Measurements from ENCODE around the gene INSL6. TPM values are rescaled to one million over a fixed set of nuclear protein-coding genes. Genes with fewer than 3 reads are reported as not detected.

INSL6 gene
- total RNA-seq (2014; rRNA removed; shearing (Covaris generic)): not detected in 2 replicates
- not detected in 2 replicates for polyA plus RNA-seq (2016; fragmentation: Nextera tagmentation; extraction: Ambion mirVana)

- Histone ChIP-seq H3K79me2 (ENCODE audit: insufficient read depth) (no peaks in the 10 kb centered on the region), H3K4me1 (ENCODE audit: insufficient read depth) (no peaks in the 10 kb centered on the region), H3K36me3 (ENCODE audit: low read depth) (no peaks in the 10 kb centered on the region), H3F3A (ENCODE audit: insufficient read depth) (no peaks in the 10 kb centered on the region), H4K20me1 (ENCODE audit: insufficient read depth) (no peaks in the 10 kb centered on the region), H3K4me2 (ENCODE audit: unreplicated experiment) (no peak within 1 kb of the TSS), H3K27ac (no peak within 1 kb of the TSS), H3K9me2 (ENCODE audit: insufficient read depth) (no peaks in the 10 kb centered on the region), H3K9me3 (ENCODE audit: low read depth) (no peaks in the 10 kb centered on the region), H3K9ac (no peak within 1 kb of the TSS), H2AFZ (no peak within 1 kb of the TSS), H3K4me3 (no peak within 1 kb of the TSS), H3K27me3 (replicated peaks; ENCODE audit: insufficient read depth) (peaks cover under 1% of the 10 kb centered on the region; the same call in 1 of the 2 replicates)
- no peak for DNase-seq
- WGBS, 2 experiments (ENCODE audit: low coverage in 1 of 2, low lambda C conversion rate in 2 of 2, missing lambda C conversion rate in 2 of 2): 89 to 92% methylated on average over 44 of the region's 44 CpGs
- no peak for TF ChIP-seq EZH2 (IDR thresholded peaks at IDR 0.05; ENCODE audit: insufficient read depth, poor library complexity, severe bottlenecking)
- no peak for TF ChIP-seq EZH2phosphoT487 (IDR thresholded peaks at IDR 0.05; ENCODE audit: insufficient read depth, low read depth)
- in situ Hi-C loops (cut with MboI): loop anchor here (5.0 kb wide), 1 partner anchor 412 kb away; no protein-coding TSS in a partner anchor
Measured at GRCh38 chr9:5185220-5185840, at the start of gene INSL6. INSL6 (minus strand) TSS chr9:5185639; CDS start chr9:5185602, 37 bp downstream.

- no peaks in the 10 kb centered on the region for H3K36me3 ChIP-seq (ENCODE audit: low read depth)
- H3K4me3 ChIP-seq: no peak within 1 kb of the TSS
- no peak within 1 kb of the TSS for H3K4me2 ChIP-seq (ENCODE audit: unreplicated experiment)
- 68 to 75% methylated on average over 2 of the region's 2 CpGs for WGBS, 2 experiments (ENCODE audit: low coverage in 1 of 2, low lambda C conversion rate in 2 of 2, missing lambda C conversion rate in 2 of 2)
- peaks cover 18% of the 10 kb centered on the region for H3K27me3 ChIP-seq (replicated peaks; ENCODE audit: insufficient read depth)
- no peaks in the 10 kb centered on the region for H3K79me2 ChIP-seq (ENCODE audit: insufficient read depth)
- H3K9me3 ChIP-seq (ENCODE audit: low read depth): no peaks in the 10 kb centered on the region
- no peak within 1 kb of the TSS for H3K27ac ChIP-seq
- no peaks in the 10 kb centered on the region for H4K20me1 ChIP-seq (ENCODE audit: insufficient read depth)
- H3K9ac ChIP-seq: no peak within 1 kb of the TSS
- H2AFZ ChIP-seq: no peak within 1 kb of the TSS
- no peaks in the 10 kb centered on the region for H3K9me2 ChIP-seq (ENCODE audit: insufficient read depth)
- H3F3A ChIP-seq (ENCODE audit: insufficient read depth): no peaks in the 10 kb centered on the region
- in situ Hi-C loops (cut with MboI): no loop called here
- no peaks in the 10 kb centered on the region for H3K4me1 ChIP-seq (ENCODE audit: insufficient read depth)
- peak; percentile 15 for DNase-seq
- no peak for TF ChIP-seq EZH2 (IDR thresholded peaks at IDR 0.05; ENCODE audit: insufficient read depth, poor library complexity, severe bottlenecking)
- no peak for TF ChIP-seq EZH2phosphoT487 (IDR thresholded peaks at IDR 0.05; ENCODE audit: insufficient read depth, low read depth)
Measured at GRCh38 chr9:5231212-5231611, 45.8 kb upstream of the INSL6 start, which contains the start of gene INSL4. INSL4 (plus strand) TSS chr9:5231419; CDS start chr9:5231524, 105 bp downstream.

GRCh38 chr9:5230554-5230953, 45.1 kb upstream of the INSL6 start:
- in situ Hi-C loops (cut with MboI): no loop called here
- Histone ChIP-seq H3K4me2 (ENCODE audit: unreplicated experiment) (no peak overlapping the region), H3K79me2 (ENCODE audit: insufficient read depth) (no peaks in the 10 kb centered on the region), H3K36me3 (ENCODE audit: low read depth) (no peaks in the 10 kb centered on the region), H3K4me3 (no peak overlapping the region), H3K9me2 (ENCODE audit: insufficient read depth) (no peaks in the 10 kb centered on the region), H2AFZ (no peak overlapping the region), H4K20me1 (ENCODE audit: insufficient read depth) (no peaks in the 10 kb centered on the region), H3K27me3 (replicated peaks; ENCODE audit: insufficient read depth) (peaks cover 18% of the 10 kb centered on the region), H3K9ac (no peak overlapping the region), H3K9me3 (ENCODE audit: low read depth) (no peaks in the 10 kb centered on the region), H3F3A (ENCODE audit: insufficient read depth) (no peaks in the 10 kb centered on the region), H3K27ac (no peak overlapping the region), H3K4me1 (ENCODE audit: insufficient read depth) (no peaks in the 10 kb centered on the region)
- no peak for DNase-seq
- 62 to 63% methylated on average over 10 of the region's 10 CpGs for WGBS, 2 experiments (ENCODE audit: low coverage in 1 of 2, low lambda C conversion rate in 2 of 2, missing lambda C conversion rate in 2 of 2)
- TF ChIP-seq EZH2 (IDR thresholded peaks at IDR 0.05; ENCODE audit: insufficient read depth, poor library complexity, severe bottlenecking): no peak
- TF ChIP-seq EZH2phosphoT487 (IDR thresholded peaks at IDR 0.05; ENCODE audit: insufficient read depth, low read depth): no peak

GRCh38 chr9:5205071-5205470, 19.6 kb upstream of the INSL6 start:
- TF ChIP-seq EZH2phosphoT487 (IDR thresholded peaks at IDR 0.05; ENCODE audit: insufficient read depth, low read depth) (no peak), EZH2 (IDR thresholded peaks at IDR 0.05; ENCODE audit: insufficient read depth, poor library complexity, severe bottlenecking) (no peak)
- Histone ChIP-seq H4K20me1 (ENCODE audit: insufficient read depth) (no peaks in the 10 kb centered on the region), H3K79me2 (ENCODE audit: insufficient read depth) (no peaks in the 10 kb centered on the region), H3K4me3 (no peak overlapping the region), H3K9me3 (ENCODE audit: low read depth) (no peaks in the 10 kb centered on the region), H3K4me2 (ENCODE audit: unreplicated experiment) (no peak overlapping the region), H3K4me1 (ENCODE audit: insufficient read depth) (no peaks in the 10 kb centered on the region), H2AFZ (no peak overlapping the region), H3K27me3 (replicated peaks; ENCODE audit: insufficient read depth) (peaks cover 16% of the 10 kb centered on the region), H3K9me2 (ENCODE audit: insufficient read depth) (no peaks in the 10 kb centered on the region), H3K36me3 (ENCODE audit: low read depth) (no peaks in the 10 kb centered on the region), H3K27ac (no peak overlapping the region), H3K9ac (no peak overlapping the region), H3F3A (ENCODE audit: insufficient read depth) (no peaks in the 10 kb centered on the region)
- no peak for DNase-seq
- in situ Hi-C loops (cut with MboI): no loop called here
